Activated naive CD4-positive, alpha-beta T cell treated with anti-CD3 and anti-CD28 coated beads, Interleukin-2, amount 10 ng/mL, durations not matched to agents 7 days and 5 days (primary cell): Measurements from ENCODE around the gene ROBO1.

Experiments
- CTCF ChIA-PET: fragments of 350-600 bp; sonication (Branson Sonifier 250); formaldehyde crosslinking; loops from one replicate; lab custom pipeline; 2021; ENCODE audit warnings: antibody characterized with exemption; lab: Charles Lee
- DNase-seq: peaks from one replicate; pipeline ENCODE4 v3.0.0-alpha.2; 2020
- H3K27ac Mint-ChIP-seq: one replicate; pipeline ENCODE4 v1.8.0; 2021; ENCODE audit warnings: mild to moderate bottlenecking, moderate library complexity, mixed read lengths
- H3K27me3 Mint-ChIP-seq: one replicate; pipeline ENCODE4 v1.8.0; 2021; ENCODE audit warnings: mild to moderate bottlenecking, mixed read lengths
- H3K36me3 Mint-ChIP-seq: one replicate; pipeline ENCODE4 v1.8.0; 2021; ENCODE audit warnings: mixed read lengths
- H3K4me1 Mint-ChIP-seq: one replicate; pipeline ENCODE4 v1.8.0; 2021; ENCODE audit warnings: mixed read lengths
- H3K4me3 Mint-ChIP-seq: one replicate; pipeline ENCODE4 v1.8.0; 2021; ENCODE audit warnings: mild to moderate bottlenecking, moderate library complexity, mixed read lengths
- H3K9me3 Mint-ChIP-seq: one replicate; pipeline ENCODE4 v1.8.0; 2021; ENCODE audit warnings: mixed read lengths

ROBO1 gene

GRCh38 chr3:79140708-79141107, 627.1 kb downstream of the ROBO1 start:
- CTCF ChIA-PET: no interaction called here
- Mint-ChIP-seq H3K36me3 (no peaks in the 10 kb centered on the region), H3K27me3 (no peaks in the 10 kb centered on the region), H3K27ac (no peak overlapping the region), H3K4me3 (no peak overlapping the region), H3K9me3 (no peaks in the 10 kb centered on the region), H3K4me1 (no peaks in the 10 kb centered on the region)
- no peak for DNase-seq

GRCh38 chr3:79139395-79140068, 628.3 kb downstream of the ROBO1 start:
- Mint-ChIP-seq H3K4me3 (no peak overlapping the region), H3K9me3 (peaks cover 4% of the 10 kb centered on the region), H3K4me1 (no peaks in the 10 kb centered on the region), H3K27ac (no peak overlapping the region), H3K36me3 (no peaks in the 10 kb centered on the region), H3K27me3 (no peaks in the 10 kb centered on the region)
- CTCF ChIA-PET: no interaction called here
- no peak for DNase-seq

- no peaks in the 10 kb centered on the region for H3K4me1 Mint-ChIP-seq
- no peak overlapping the region for H3K27ac Mint-ChIP-seq
- H3K9me3 Mint-ChIP-seq: peaks cover 4% of the 10 kb centered on the region
- DNase-seq: no peak
- H3K27me3 Mint-ChIP-seq: no peaks in the 10 kb centered on the region
- no peak overlapping the region for H3K4me3 Mint-ChIP-seq
- CTCF ChIA-PET: no interaction called here
- no peaks in the 10 kb centered on the region for H3K36me3 Mint-ChIP-seq
These were observed 642.3 kb downstream of the ROBO1 start for GRCh38 chr3:79125313-79125984.

- H3K4me1 Mint-ChIP-seq: no peaks in the 10 kb centered on the region
- no peak overlapping the region for H3K4me3 Mint-ChIP-seq
- H3K36me3 Mint-ChIP-seq: no peaks in the 10 kb centered on the region
- CTCF ChIA-PET: no interaction called here
- DNase-seq: no peak
- H3K27me3 Mint-ChIP-seq: no peaks in the 10 kb centered on the region
- peaks cover 7% of the 10 kb centered on the region for H3K9me3 Mint-ChIP-seq
- no peak overlapping the region for H3K27ac Mint-ChIP-seq
These were observed 652.3 kb downstream of the ROBO1 start for GRCh38 chr3:79115458-79115857.

GRCh38 chr3:79113876-79114275, 653.9 kb downstream of the ROBO1 start:
- no peak for DNase-seq
- Mint-ChIP-seq H3K27me3 (no peaks in the 10 kb centered on the region), H3K4me1 (no peaks in the 10 kb centered on the region), H3K36me3 (no peaks in the 10 kb centered on the region), H3K27ac (no peak overlapping the region), H3K9me3 (peaks cover 7% of the 10 kb centered on the region), H3K4me3 (no peak overlapping the region)
- CTCF ChIA-PET: no interaction called here

- H3K9me3 Mint-ChIP-seq: peaks cover 7% of the 10 kb centered on the region
- H3K4me1 Mint-ChIP-seq: no peaks in the 10 kb centered on the region
- H3K27me3 Mint-ChIP-seq: no peaks in the 10 kb centered on the region
- no peak overlapping the region for H3K27ac Mint-ChIP-seq
- CTCF ChIA-PET: no interaction called here
- no peak for DNase-seq
- H3K4me3 Mint-ChIP-seq: no peak overlapping the region
- H3K36me3 Mint-ChIP-seq: no peaks in the 10 kb centered on the region
These were observed 656.3 kb downstream of the ROBO1 start for GRCh38 chr3:79111375-79112052.

GRCh38 chr3:79109754-79110153, 658.0 kb downstream of the ROBO1 start:
- Mint-ChIP-seq H3K4me1 (no peaks in the 10 kb centered on the region), H3K9me3 (peaks cover 4% of the 10 kb centered on the region), H3K27me3 (no peaks in the 10 kb centered on the region), H3K36me3 (no peaks in the 10 kb centered on the region), H3K27ac (no peak overlapping the region), H3K4me3 (no peak overlapping the region)
- CTCF ChIA-PET: no interaction called here
- no peak for DNase-seq

GRCh38 chr3:79103307-79103706, 664.5 kb downstream of the ROBO1 start:
- no peak overlapping the region for H3K4me3 Mint-ChIP-seq
- no peaks in the 10 kb centered on the region for H3K27me3 Mint-ChIP-seq
- H3K9me3 Mint-ChIP-seq: peaks cover 3% of the 10 kb centered on the region
- DNase-seq: no peak
- no peaks in the 10 kb centered on the region for H3K36me3 Mint-ChIP-seq
- no peak overlapping the region for H3K27ac Mint-ChIP-seq
- CTCF ChIA-PET: no interaction called here
- H3K4me1 Mint-ChIP-seq: no peaks in the 10 kb centered on the region

GRCh38 chr3:79097964-79098660, 669.7 kb downstream of the ROBO1 start:
- no peak for DNase-seq
- Mint-ChIP-seq H3K27me3 (no peaks in the 10 kb centered on the region), H3K4me1 (no peaks in the 10 kb centered on the region), H3K9me3 (peaks cover 3% of the 10 kb centered on the region), H3K27ac (no peak overlapping the region), H3K4me3 (no peak overlapping the region), H3K36me3 (no peaks in the 10 kb centered on the region)
- CTCF ChIA-PET: no interaction called here

- H3K36me3 Mint-ChIP-seq: no peaks in the 10 kb centered on the region
- CTCF ChIA-PET: no interaction called here
- H3K27ac Mint-ChIP-seq: no peak overlapping the region
- H3K9me3 Mint-ChIP-seq: peaks cover 2% of the 10 kb centered on the region
- no peaks in the 10 kb centered on the region for H3K4me1 Mint-ChIP-seq
- no peaks in the 10 kb centered on the region for H3K27me3 Mint-ChIP-seq
- H3K4me3 Mint-ChIP-seq: no peak overlapping the region
- DNase-seq: no peak
These were observed 673.1 kb downstream of the ROBO1 start for GRCh38 chr3:79094654-79095053.

GRCh38 chr3:79086514-79086913, 681.3 kb downstream of the ROBO1 start:
- CTCF ChIA-PET: interaction anchor here (0.7 to 1.6 kb wide), 2 partner anchors 15 to 275 kb away, joined by 3 to 9 read pairs; no protein-coding TSS in a partner anchor
- H3K27ac Mint-ChIP-seq: no peak overlapping the region
- peaks cover 2% of the 10 kb centered on the region for H3K9me3 Mint-ChIP-seq
- H3K27me3 Mint-ChIP-seq: no peaks in the 10 kb centered on the region
- no peaks in the 10 kb centered on the region for H3K4me1 Mint-ChIP-seq
- peak; percentile 38 for DNase-seq
- H3K36me3 Mint-ChIP-seq: no peaks in the 10 kb centered on the region
- no peak overlapping the region for H3K4me3 Mint-ChIP-seq

GRCh38 chr3:79085171-79085570, 682.6 kb downstream of the ROBO1 start:
- no peaks in the 10 kb centered on the region for H3K27me3 Mint-ChIP-seq
- no peaks in the 10 kb centered on the region for H3K4me1 Mint-ChIP-seq
- no peaks in the 10 kb centered on the region for H3K36me3 Mint-ChIP-seq
- no peak for DNase-seq
- H3K27ac Mint-ChIP-seq: no peak overlapping the region
- CTCF ChIA-PET: interaction anchor here (1.6 kb wide), 1 partner anchor 276 kb away, joined by 9 read pairs; no protein-coding TSS in a partner anchor
- no peak overlapping the region for H3K4me3 Mint-ChIP-seq
- H3K9me3 Mint-ChIP-seq: no peaks in the 10 kb centered on the region

- CTCF ChIA-PET: interaction anchor here (1.0 kb wide), 1 partner anchor 115 kb away, joined by 3 read pairs; no protein-coding TSS in a partner anchor
- Mint-ChIP-seq H3K27me3 (no peaks in the 10 kb centered on the region), H3K9me3 (no peaks in the 10 kb centered on the region), H3K4me1 (no peaks in the 10 kb centered on the region), H3K27ac (no peak overlapping the region), H3K4me3 (no peak overlapping the region), H3K36me3 (no peaks in the 10 kb centered on the region)
- DNase-seq: no peak
These were observed 686.5 kb downstream of the ROBO1 start for GRCh38 chr3:79081335-79081734.

GRCh38 chr3:79074558-79074957, 693.2 kb downstream of the ROBO1 start:
- Mint-ChIP-seq H3K27ac (no peak overlapping the region), H3K27me3 (no peaks in the 10 kb centered on the region), H3K4me1 (no peaks in the 10 kb centered on the region), H3K4me3 (no peak overlapping the region), H3K9me3 (no peaks in the 10 kb centered on the region), H3K36me3 (no peaks in the 10 kb centered on the region)
- no peak for DNase-seq
- CTCF ChIA-PET: no interaction called here
